Stimulated activated CD8-positive, alpha-beta memory T cell treated with anti-CD3 and anti-CD28 coated beads, Interleukin-2, amount 100 ng/mL, for 48 hours (primary cell): ENCODE measurements around the gene DGKI.
"Not testable (repeated sequence)": the region's sequence is repeated elsewhere in the genome, so short reads cannot be mapped to it uniquely, and the experiment has no call there.

Source experiments
- DNase-seq, 2 donors: peaks; one replicate each; pipeline ENCODE4 v3.0.0-alpha.2; 2020; ENCODE audit warnings: low read depth in 2 of 2

Gene DGKI

GRCh38 chr7:137835486-137836112 lies 11.2 kb downstream of the DGKI start:
- DNase-seq = no peak

GRCh38 chr7:137834552-137834951 lies 12.2 kb downstream of the DGKI start:
- DNase-seq = no peak

GRCh38 chr7:137832990-137833389 lies 13.8 kb downstream of the DGKI start:
- not testable (repeated sequence) for DNase-seq

GRCh38 chr7:137832382-137832781 lies 14.4 kb downstream of the DGKI start:
- no peak for DNase-seq

- not testable (repeated sequence) for DNase-seq
Observed at GRCh38 chr7:137831555-137831954, 15.2 kb downstream of the DGKI start.

GRCh38 chr7:137829337-137829992 lies 17.3 kb downstream of the DGKI start:
- DNase-seq = no peak

- DNase-seq = no peak
Observed at GRCh38 chr7:137828456-137828855, 18.3 kb downstream of the DGKI start.

GRCh38 chr7:137825489-137825888 lies 21.3 kb downstream of the DGKI start:
- no peak for DNase-seq

GRCh38 chr7:137820677-137821420 lies 25.9 kb downstream of the DGKI start:
- DNase-seq = no peak

- no peak for DNase-seq
Observed at GRCh38 chr7:137820156-137820555, 26.6 kb downstream of the DGKI start.

- no peak for DNase-seq
Observed at GRCh38 chr7:137818036-137818435, 28.7 kb downstream of the DGKI start.

GRCh38 chr7:137816696-137817320 lies 30.0 kb downstream of the DGKI start:
- no peak for DNase-seq

- no peak for DNase-seq
Observed at GRCh38 chr7:137813541-137813940, 33.2 kb downstream of the DGKI start.

GRCh38 chr7:137810248-137810647 lies 36.5 kb downstream of the DGKI start:
- no peak for DNase-seq

- no peak for DNase-seq
Observed at GRCh38 chr7:137804836-137805235, 41.9 kb downstream of the DGKI start.

- no peak for DNase-seq
Observed at GRCh38 chr7:137801491-137801890, 45.3 kb downstream of the DGKI start.

GRCh38 chr7:137801003-137801402 lies 45.8 kb downstream of the DGKI start:
- DNase-seq = no peak

GRCh38 chr7:137798073-137798763 lies 48.6 kb downstream of the DGKI start:
- DNase-seq = no peak

- no peak for DNase-seq
Observed at GRCh38 chr7:137795211-137795610, 51.6 kb downstream of the DGKI start.

- no peak for DNase-seq
Observed at GRCh38 chr7:137791930-137792329, 54.8 kb downstream of the DGKI start.

- DNase-seq = no peak
Observed at GRCh38 chr7:137790828-137791227, 55.9 kb downstream of the DGKI start.
